PFSK-1 (cell line): ENCODE measurements around the gene ACBD4.

Experiments used
- FOXP2 ChIP-seq: optimal IDR thresholded peaks from 2 replicates; pipeline ENCODE3; 2011; ENCODE audit warnings: borderline replicate concordance, control low read depth, inconsistent platforms; ENCODE audit not compliant: insufficient read depth; ENCODE audit errors: extremely low read length, extremely low read depth
- POLR2AphosphoS5 ChIP-seq: IDR thresholded peaks from 2 replicates; pipeline ENCODE4 v1.6.1; 2012; ENCODE audit warnings: low read depth, mild to moderate bottlenecking, control low read depth, low read length, moderate library complexity
- SIN3A ChIP-seq: IDR thresholded peaks from 2 replicates; pipeline ENCODE4 v1.6.1; 2012; ENCODE audit warnings: mild to moderate bottlenecking, low read length, moderate library complexity, borderline replicate concordance; ENCODE audit not compliant: insufficient read depth
- TAF1 ChIP-seq: IDR thresholded peaks from 2 replicates; pipeline ENCODE4 v1.6.1; 2012; ENCODE audit warnings: low read length, control low read depth, borderline replicate concordance; ENCODE audit not compliant: insufficient read depth
- TF ChIP-seq, protein P1 (sequence below), 2 experiments: IDR thresholded peaks; 2 replicates each; pipeline versions ENCODE4 v1.6.1 to v1.8.0; 2011 to 2012; ENCODE audit warnings: low read depth in 2 of 2, low read length in 2 of 2, control low read depth in 1 of 2, inconsistent platforms in 1 of 2, mild to moderate bottlenecking in 1 of 2, moderate library complexity in 1 of 2; ENCODE audit not compliant: insufficient read depth in 1 of 2

DNA sequence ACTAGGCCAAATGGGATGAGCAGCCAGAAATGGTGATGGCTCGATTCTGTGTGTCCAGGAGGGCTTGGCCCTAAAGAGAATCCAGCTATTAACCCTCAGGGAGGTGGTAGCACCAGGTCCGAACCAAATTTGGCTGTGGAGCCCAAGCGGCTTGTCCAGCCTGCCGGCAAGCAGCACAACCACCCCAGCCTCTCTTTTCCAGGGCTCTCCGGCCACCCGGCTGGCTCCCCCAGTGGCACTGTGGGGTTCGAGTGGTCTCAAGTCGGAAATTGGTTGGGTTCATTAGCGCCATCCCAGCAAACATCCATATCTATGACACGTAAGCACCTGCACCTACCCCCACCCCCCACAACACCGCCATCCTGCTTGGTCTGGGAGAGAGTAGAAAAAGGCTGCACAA, 38.6 kb upstream of the ACBD4 start:
- TF ChIP-seq POLR2AphosphoS5, result no peak
- no peak for TF ChIP-seq TAF1
- no peak for TF ChIP-seq FOXP2
- no peak for TF ChIP-seq SIN3A
- TF ChIP-seq, protein P1, sequence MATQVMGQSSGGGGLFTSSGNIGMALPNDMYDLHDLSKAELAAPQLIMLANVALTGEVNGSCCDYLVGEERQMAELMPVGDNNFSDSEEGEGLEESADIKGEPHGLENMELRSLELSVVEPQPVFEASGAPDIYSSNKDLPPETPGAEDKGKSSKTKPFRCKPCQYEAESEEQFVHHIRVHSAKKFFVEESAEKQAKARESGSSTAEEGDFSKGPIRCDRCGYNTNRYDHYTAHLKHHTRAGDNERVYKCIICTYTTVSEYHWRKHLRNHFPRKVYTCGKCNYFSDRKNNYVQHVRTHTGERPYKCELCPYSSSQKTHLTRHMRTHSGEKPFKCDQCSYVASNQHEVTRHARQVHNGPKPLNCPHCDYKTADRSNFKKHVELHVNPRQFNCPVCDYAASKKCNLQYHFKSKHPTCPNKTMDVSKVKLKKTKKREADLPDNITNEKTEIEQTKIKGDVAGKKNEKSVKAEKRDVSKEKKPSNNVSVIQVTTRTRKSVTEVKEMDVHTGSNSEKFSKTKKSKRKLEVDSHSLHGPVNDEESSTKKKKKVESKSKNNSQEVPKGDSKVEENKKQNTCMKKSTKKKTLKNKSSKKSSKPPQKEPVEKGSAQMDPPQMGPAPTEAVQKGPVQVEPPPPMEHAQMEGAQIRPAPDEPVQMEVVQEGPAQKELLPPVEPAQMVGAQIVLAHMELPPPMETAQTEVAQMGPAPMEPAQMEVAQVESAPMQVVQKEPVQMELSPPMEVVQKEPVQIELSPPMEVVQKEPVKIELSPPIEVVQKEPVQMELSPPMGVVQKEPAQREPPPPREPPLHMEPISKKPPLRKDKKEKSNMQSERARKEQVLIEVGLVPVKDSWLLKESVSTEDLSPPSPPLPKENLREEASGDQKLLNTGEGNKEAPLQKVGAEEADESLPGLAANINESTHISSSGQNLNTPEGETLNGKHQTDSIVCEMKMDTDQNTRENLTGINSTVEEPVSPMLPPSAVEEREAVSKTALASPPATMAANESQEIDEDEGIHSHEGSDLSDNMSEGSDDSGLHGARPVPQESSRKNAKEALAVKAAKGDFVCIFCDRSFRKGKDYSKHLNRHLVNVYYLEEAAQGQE (IDR thresholded peaks at IDR 0.05; ENCODE audit: insufficient read depth in 1 of 2, low read depth in 2 of 2, low read length in 2 of 2), result no peak
